8988T (cell line): ENCODE data around the gene LIMCH1.

ENCODE experiments used
- DNase-seq: peaks from one replicate; pipeline ENCODE4 v3.0.0; 2011

Gene LIMCH1

GRCh38 chr4:41569961-41570360, 32.0 kb downstream of the LIMCH1 start:
- DNase-seq: no peak

- no peak for DNase-seq
Observed at GRCh38 chr4:41571422-41571821, 33.5 kb downstream of the LIMCH1 start.

- DNase-seq: no peak
Observed at GRCh38 chr4:41572516-41572915, 34.6 kb downstream of the LIMCH1 start.

- DNase-seq: no peak
Observed at GRCh38 chr4:41572956-41573355, 35.0 kb downstream of the LIMCH1 start.

GRCh38 chr4:41573502-41574001, 35.6 kb downstream of the LIMCH1 start:
- DNase-seq: no peak

GRCh38 chr4:41575207-41575606, 37.2 kb downstream of the LIMCH1 start:
- no peak for DNase-seq

- no peak for DNase-seq
Observed at GRCh38 chr4:41575665-41576064, 37.7 kb downstream of the LIMCH1 start.

GRCh38 chr4:41579043-41579442, 41.1 kb downstream of the LIMCH1 start:
- no peak for DNase-seq

GRCh38 chr4:41579526-41579925, 41.6 kb downstream of the LIMCH1 start:
- no peak for DNase-seq

GRCh38 chr4:41580007-41580406, 42.0 kb downstream of the LIMCH1 start:
- no peak for DNase-seq

GRCh38 chr4:41586675-41587225, 48.8 kb downstream of the LIMCH1 start:
- no peak for DNase-seq

- no peak for DNase-seq
Observed at GRCh38 chr4:41587286-41587685, 49.3 kb downstream of the LIMCH1 start.

- DNase-seq: no peak
Observed at GRCh38 chr4:41590591-41590990, 52.6 kb downstream of the LIMCH1 start.

- no peak for DNase-seq
Observed at GRCh38 chr4:41594432-41594831, 56.5 kb downstream of the LIMCH1 start.

GRCh38 chr4:41597494-41597893, 59.5 kb downstream of the LIMCH1 start:
- no peak for DNase-seq

- no peak for DNase-seq
Observed at GRCh38 chr4:41598580-41598979, 60.6 kb downstream of the LIMCH1 start.

GRCh38 chr4:41599192-41599786, 61.3 kb downstream of the LIMCH1 start:
- no peak for DNase-seq

GRCh38 chr4:41600243-41600912, 62.4 kb downstream of the LIMCH1 start:
- DNase-seq: no peak

GRCh38 chr4:41601025-41601424, 63.1 kb downstream of the LIMCH1 start:
- DNase-seq: no peak

GRCh38 chr4:41602113-41602512, 64.2 kb downstream of the LIMCH1 start:
- no peak for DNase-seq

- DNase-seq: no peak
Observed at GRCh38 chr4:41602886-41603498, 65.0 kb downstream of the LIMCH1 start.

GRCh38 chr4:41609851-41610250, 71.9 kb downstream of the LIMCH1 start:
- DNase-seq: no peak

- DNase-seq: no peak
Observed at GRCh38 chr4:41610474-41610873, 72.5 kb downstream of the LIMCH1 start.
